Fibroblast of lung (primary cell): ENCODE data around the gene SFTPB. TPM values are rescaled to one million over a fixed set of nuclear protein-coding genes. Genes with fewer than 3 reads are reported as not detected.
A peak's percentile ranks its signal among the peaks of the same experiment; 100 is the strongest.

Experiments
- DNase-seq, 2 donors: peaks; one replicate each; pipeline versions ENCODE4 v3.0.0 to v3.0.0-alpha.2; 2010; ENCODE audit warnings: low read depth in 2 of 2
- H2AFZ ChIP-seq: 2 replicates; pipeline ENCODE4 v1.5.1; 2012; ENCODE audit warnings: low read length, control low read depth, inconsistent platforms
- H3K27ac ChIP-seq: 2 replicates; pipeline ENCODE4 v1.5.1; 2011; ENCODE audit warnings: low read length, control low read depth; ENCODE audit not compliant: insufficient read depth
- H3K27me3 ChIP-seq: 2 replicates; pipeline ENCODE4 v1.5.1; 2011; ENCODE audit warnings: mild to moderate bottlenecking, low read length; ENCODE audit not compliant: control insufficient read depth, insufficient read depth
- H3K36me3 ChIP-seq: 2 replicates; pipeline ENCODE4 v1.5.1; 2011; ENCODE audit warnings: low read length; ENCODE audit not compliant: control insufficient read depth, insufficient read depth
- H3K4me1 ChIP-seq: 2 replicates; pipeline ENCODE4 v1.5.1; 2011; ENCODE audit warnings: low read length; ENCODE audit not compliant: control insufficient read depth, insufficient read depth; ENCODE audit errors: extremely low read depth
- H3K4me2 ChIP-seq: 2 replicates; pipeline ENCODE4 v1.5.1; 2011; ENCODE audit warnings: low read length, control low read depth; ENCODE audit not compliant: insufficient read depth; ENCODE audit errors: extremely low read depth
- H3K4me3 ChIP-seq, 4 experiments: fragments of 200-600 bp in 1 of 4; sonication (generic) in 1 of 4; replicated peaks in 1 of 4; 2 replicates each; pipeline ENCODE4 v1.5.1; 2011 to 2016; ENCODE audit warnings: low read length in 4 of 4, low read depth in 3 of 4, mild to moderate bottlenecking in 3 of 4, control low read depth in 2 of 4, inconsistent platforms in 1 of 4, mixed read lengths in 1 of 4; ENCODE audit not compliant: insufficient read depth in 1 of 4; ENCODE audit errors: control extremely low read depth in 1 of 4
- H3K79me2 ChIP-seq: 2 replicates; pipeline ENCODE4 v1.5.1; 2012; ENCODE audit warnings: mild to moderate bottlenecking, low read length, inconsistent platforms; ENCODE audit not compliant: control insufficient read depth, insufficient read depth
- H3K9ac ChIP-seq: 2 replicates; pipeline ENCODE4 v1.5.1; 2011; ENCODE audit warnings: mild to moderate bottlenecking, low read length, control low read depth; ENCODE audit not compliant: insufficient read depth
- H3K9me3 ChIP-seq: 2 replicates; pipeline ENCODE4 v1.5.1; 2012; ENCODE audit warnings: low read depth, low read length; ENCODE audit not compliant: control insufficient read depth, insufficient read depth
- H4K20me1 ChIP-seq: 2 replicates; pipeline ENCODE4 v1.5.1; 2011; ENCODE audit warnings: low read length; ENCODE audit not compliant: control insufficient read depth, insufficient read depth; ENCODE audit errors: extremely low read depth
- CTCF ChIP-seq, 2 donors: IDR thresholded peaks in 1 of 2; conservative IDR thresholded peaks in 1 of 2; 1 replicate in 1 of 2; 2 replicates in 1 of 2; pipeline ENCODE4 v1.5.1; 2011 to 2012; ENCODE audit warnings: low read length in 2 of 2, control low read depth in 1 of 2, inconsistent platforms in 1 of 2, low read depth in 1 of 2, mild to moderate bottlenecking in 1 of 2
- EZH2 ChIP-seq: IDR thresholded peaks from 2 replicates; pipeline ENCODE4 v1.5.1; 2012; ENCODE audit warnings: low read length, control low read depth, mild to moderate bottlenecking; ENCODE audit errors: missing control alignments
- polyA plus RNA-seq, 2 donors: library from polyadenylated mRNA; depleted of rRNA in 1 of 2; stranded (reverse) in 1 of 2; unstranded in 1 of 2; fragments of >200 nt; gene quantifications; 2 replicates each; pipeline ENCODE4 v1.2.1, GENCODE V29; 2011 to 2012; ENCODE audit warnings: missing spikeins in 1 of 2
- total RNA-seq: library from RNA; depleted of rRNA; stranded (reverse); fragments of >200 nt; gene quantifications from 2 replicates; pipeline ENCODE4 v1.2.1, GENCODE V29; 2014

SFTPB gene
- total and polyA plus RNA-seq, 2 donors (not counting 1 experiment from before 2014, with no cell fraction given) = not detected

GRCh38 chr2:85663594-85664565 lies 4.1 kb downstream of the SFTPB start:
- H3K79me2 ChIP-seq = no peaks in the 10 kb centered on the region
- H3K9ac ChIP-seq = no peak overlapping the region
- H3K9me3 ChIP-seq = no peaks in the 10 kb centered on the region
- DNase-seq = no peak
- no peaks in the 10 kb centered on the region for H3K36me3 ChIP-seq
- no peak overlapping the region for H2AFZ ChIP-seq
- no peak overlapping the region for H3K27ac ChIP-seq
- peaks cover 4% of the 10 kb centered on the region for H3K4me1 ChIP-seq
- H3K4me2 ChIP-seq = no peak overlapping the region
- no peak overlapping the region for H3K4me3 ChIP-seq
- no peaks in the 10 kb centered on the region for H3K27me3 ChIP-seq
- TF ChIP-seq EZH2 = no peak
- no peak for TF ChIP-seq CTCF (conservative IDR thresholded peaks at IDR 0.05 in 1 of 2, IDR thresholded peaks at IDR 0.05 in 1 of 2; ENCODE audit: low read depth in 1 of 2, low read length in 2 of 2)
- no peaks in the 10 kb centered on the region for H4K20me1 ChIP-seq

- Histone ChIP-seq H3K9ac (no peak overlapping the region), H3K27ac (no peak overlapping the region), H3K9me3 (no peaks in the 10 kb centered on the region), H3K4me2 (no peak overlapping the region), H3K4me1 (peaks cover 4% of the 10 kb centered on the region), H4K20me1 (no peaks in the 10 kb centered on the region), H3K27me3 (no peaks in the 10 kb centered on the region), H2AFZ (no peak overlapping the region), H3K79me2 (no peaks in the 10 kb centered on the region), H3K36me3 (no peaks in the 10 kb centered on the region), H3K4me3 (no peak overlapping the region)
- TF ChIP-seq CTCF (conservative IDR thresholded peaks at IDR 0.05 in 1 of 2, IDR thresholded peaks at IDR 0.05 in 1 of 2; ENCODE audit: low read depth in 1 of 2, low read length in 2 of 2) (no peak), EZH2 (no peak)
- DNase-seq = peak; percentile 86 to 97
These were observed 5.0 kb downstream of the SFTPB start for GRCh38 chr2:85662899-85663593.

- H3K9me3 ChIP-seq = no peaks in the 10 kb centered on the region
- no peaks in the 10 kb centered on the region for H3K36me3 ChIP-seq
- H3K4me3 ChIP-seq = no peak overlapping the region
- DNase-seq = no peak
- H4K20me1 ChIP-seq = no peaks in the 10 kb centered on the region
- H3K4me1 ChIP-seq = peaks cover 5% of the 10 kb centered on the region
- H3K79me2 ChIP-seq = no peaks in the 10 kb centered on the region
- TF ChIP-seq CTCF (conservative IDR thresholded peaks at IDR 0.05 in 1 of 2, IDR thresholded peaks at IDR 0.05 in 1 of 2; ENCODE audit: low read depth in 1 of 2, low read length in 2 of 2) (no peak), EZH2 (no peak)
- H3K27me3 ChIP-seq = no peaks in the 10 kb centered on the region
- H3K27ac ChIP-seq = no peak overlapping the region
- H3K9ac ChIP-seq = no peak overlapping the region
- H3K4me2 ChIP-seq = no peak overlapping the region
- H2AFZ ChIP-seq = no peak overlapping the region
These were observed 6.7 kb downstream of the SFTPB start for GRCh38 chr2:85661139-85661858.
